GM08714 (cell line): ENCODE data around the gene LPCAT2.

Experiments
- H3K4me3 ChIP-seq: fragments of 200-500 bp; sonication (Bioruptor generic); 2 replicates; pipeline ENCODE4 v1.5.1; 2014; ENCODE audit warnings: mild to moderate bottlenecking, low read length, inconsistent platforms
- ZNF274 ChIP-seq: IDR thresholded peaks from 2 replicates; pipeline ENCODE4 v1.6.1; 2012; ENCODE audit warnings: mild to moderate bottlenecking, low read depth, low read length

Gene LPCAT2, protein sequence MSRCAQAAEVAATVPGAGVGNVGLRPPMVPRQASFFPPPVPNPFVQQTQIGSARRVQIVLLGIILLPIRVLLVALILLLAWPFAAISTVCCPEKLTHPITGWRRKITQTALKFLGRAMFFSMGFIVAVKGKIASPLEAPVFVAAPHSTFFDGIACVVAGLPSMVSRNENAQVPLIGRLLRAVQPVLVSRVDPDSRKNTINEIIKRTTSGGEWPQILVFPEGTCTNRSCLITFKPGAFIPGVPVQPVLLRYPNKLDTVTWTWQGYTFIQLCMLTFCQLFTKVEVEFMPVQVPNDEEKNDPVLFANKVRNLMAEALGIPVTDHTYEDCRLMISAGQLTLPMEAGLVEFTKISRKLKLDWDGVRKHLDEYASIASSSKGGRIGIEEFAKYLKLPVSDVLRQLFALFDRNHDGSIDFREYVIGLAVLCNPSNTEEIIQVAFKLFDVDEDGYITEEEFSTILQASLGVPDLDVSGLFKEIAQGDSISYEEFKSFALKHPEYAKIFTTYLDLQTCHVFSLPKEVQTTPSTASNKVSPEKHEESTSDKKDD

GRCh38 chr16:55508941-55509931 is at the start of gene LPCAT2:
Gene LPCAT2 (plus strand): TSS chr16:55509072. CDS start chr16:55509182, 110 bp downstream.
- no peak for TF ChIP-seq ZNF274
- 0 out of 2 replicates have a peak within 1 kb of the TSS, but pooled peaks have one; percentile 10 for H3K4me3 ChIP-seq

DNA sequence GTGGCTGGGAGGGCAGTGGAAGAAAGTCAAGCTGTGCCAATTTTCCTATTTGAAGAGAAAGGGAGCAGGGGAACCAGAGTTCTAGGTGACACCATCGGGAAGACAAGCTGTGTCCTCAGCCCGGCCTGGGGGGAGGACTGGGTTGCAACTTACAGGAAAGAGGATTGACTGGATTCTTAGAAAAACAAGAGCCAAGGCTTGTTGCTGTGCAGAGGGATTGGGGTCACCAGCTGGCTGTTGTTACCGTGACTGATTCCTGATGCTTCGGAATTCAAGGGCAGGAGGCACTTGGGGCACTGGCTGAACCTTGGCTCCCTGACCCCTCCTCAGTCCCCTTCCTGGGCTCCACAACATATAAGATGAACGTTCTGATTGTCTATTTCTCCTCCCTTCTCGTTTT is 46.6 kb upstream of the LPCAT2 start:
- no peak overlapping the region for H3K4me3 ChIP-seq
- no peak for TF ChIP-seq ZNF274

DNA sequence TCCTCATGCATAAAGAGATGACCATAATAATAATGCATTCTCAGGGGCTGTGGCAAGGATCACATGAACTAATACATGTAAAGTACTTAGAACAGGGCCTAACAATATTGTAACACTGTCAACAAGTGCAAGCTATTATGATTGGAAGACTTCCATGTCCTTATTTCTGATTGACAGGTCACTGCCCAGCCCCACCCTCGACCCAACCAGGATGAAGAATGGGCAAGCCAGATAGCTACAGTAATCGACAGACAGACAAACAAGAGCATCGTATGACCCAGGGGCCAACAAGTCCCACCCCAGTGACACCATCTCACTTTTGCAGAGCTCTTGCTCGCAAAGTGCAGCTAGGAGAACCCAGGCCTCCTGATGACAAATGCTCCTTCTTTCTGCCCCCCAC is 44.5 kb upstream of the LPCAT2 start:
- no peak for TF ChIP-seq ZNF274
- no peak overlapping the region for H3K4me3 ChIP-seq

- no peak overlapping the region for H3K4me3 ChIP-seq
- no peak for TF ChIP-seq ZNF274
Measured at GRCh38 chr16:55465077-55465896, 43.6 kb upstream of the LPCAT2 start.

- TF ChIP-seq ZNF274, result no peak
- H3K4me3 ChIP-seq, result no peak overlapping the region
Measured at GRCh38 chr16:55466209-55466608, 42.7 kb upstream of the LPCAT2 start.

DNA sequence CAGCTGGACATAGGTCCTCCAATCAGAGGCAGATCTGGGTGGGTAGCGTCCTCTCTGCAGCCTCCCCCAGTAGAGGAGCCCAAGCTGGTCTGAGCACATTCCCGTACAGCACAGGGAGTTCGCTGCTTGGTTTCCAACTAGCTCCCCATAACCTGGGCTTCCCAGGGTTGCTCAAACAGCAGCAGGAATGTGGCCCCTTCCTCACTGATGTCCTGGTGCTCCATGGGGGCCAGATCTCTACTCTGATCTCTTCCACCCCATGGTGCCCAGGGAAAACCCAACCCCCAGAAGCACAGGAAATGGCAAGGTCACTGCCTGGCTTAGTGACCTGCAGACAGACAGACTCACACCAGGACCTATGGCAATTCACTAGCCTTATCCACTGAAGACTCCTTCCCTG is 41.0 kb upstream of the LPCAT2 start:
- TF ChIP-seq ZNF274, result no peak
- no peak overlapping the region for H3K4me3 ChIP-seq

GRCh38 chr16:55468352-55468990 is 40.4 kb upstream of the LPCAT2 start:
- no peak overlapping the region for H3K4me3 ChIP-seq
- no peak for TF ChIP-seq ZNF274

- no peak for TF ChIP-seq ZNF274
- H3K4me3 ChIP-seq, result no peak overlapping the region
Measured at GRCh38 chr16:55469821-55470532, 38.9 kb upstream of the LPCAT2 start.

DNA sequence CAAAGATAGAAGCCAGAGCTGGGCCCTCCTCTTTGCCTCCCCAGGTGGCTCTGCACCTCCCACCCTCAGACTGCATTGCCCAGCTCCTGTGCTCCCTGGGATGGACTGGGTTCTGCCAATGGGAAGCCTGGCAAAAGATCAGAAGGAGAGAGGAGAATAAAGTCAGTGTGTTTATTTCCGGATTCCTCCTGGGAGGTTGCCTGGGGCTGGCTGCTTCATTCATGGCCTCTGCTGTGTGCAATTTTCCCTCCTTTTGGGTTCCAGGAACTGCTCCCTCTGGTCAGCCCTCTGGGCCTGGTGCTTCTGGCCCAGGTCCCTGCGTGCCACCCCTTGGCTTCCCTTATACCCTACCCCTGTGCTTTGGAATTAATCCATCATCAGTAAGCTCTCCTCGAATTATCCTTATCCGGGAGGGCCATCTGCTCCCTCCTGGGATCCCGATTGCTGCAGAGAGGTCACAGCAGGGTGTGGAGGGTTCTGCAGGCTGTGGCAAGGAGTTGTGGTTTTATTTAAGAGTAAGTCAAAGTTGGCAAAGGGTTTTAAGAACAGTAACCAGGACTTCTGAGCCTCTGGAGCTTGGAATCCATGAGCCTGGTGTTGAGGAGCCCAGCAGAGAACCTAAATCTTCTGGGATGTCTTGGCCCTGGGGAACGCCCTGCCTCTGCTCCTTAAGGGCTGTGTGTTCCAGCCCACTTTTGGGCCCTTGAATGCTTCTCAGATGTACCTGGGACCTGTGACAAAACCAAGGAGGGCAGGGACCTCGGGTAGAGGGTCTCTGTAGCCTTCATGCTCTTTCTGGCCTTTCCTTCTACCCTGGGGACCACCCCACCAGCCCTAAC is 38.1 kb upstream of the LPCAT2 start:
- no peak overlapping the region for H3K4me3 ChIP-seq
- TF ChIP-seq ZNF274, result no peak

DNA sequence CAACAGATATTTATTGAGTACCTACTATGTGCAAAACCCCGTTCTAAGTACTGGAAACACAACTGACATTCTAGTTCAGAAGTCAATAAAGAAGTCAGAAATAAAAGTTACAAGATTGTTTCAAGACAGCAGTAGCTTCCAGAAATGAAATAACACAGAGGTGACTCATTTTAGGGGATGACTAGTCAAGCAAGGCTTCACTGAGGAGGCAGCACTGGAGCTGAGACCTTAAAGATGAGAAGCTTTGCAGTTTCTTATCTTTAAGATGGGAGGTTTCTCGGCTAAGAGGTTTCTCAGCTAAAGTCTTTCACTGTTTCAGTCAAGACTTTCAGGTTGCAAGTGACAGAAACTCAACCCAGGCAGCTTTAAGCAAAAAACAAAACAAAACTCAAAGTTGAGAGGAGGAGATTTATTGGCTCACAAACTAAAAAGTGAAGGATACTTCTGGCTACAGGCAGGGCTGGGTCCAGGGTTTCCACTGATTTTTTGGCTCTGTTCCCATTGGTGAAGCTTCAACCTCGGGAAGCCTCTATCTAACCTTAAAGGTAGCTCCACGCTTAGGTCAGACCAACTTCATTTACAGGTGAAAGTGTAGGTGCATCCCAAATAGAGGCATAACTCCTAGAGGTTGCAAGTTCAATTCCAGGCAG is 37.3 kb upstream of the LPCAT2 start:
- no peak for TF ChIP-seq ZNF274
- H3K4me3 ChIP-seq, result no peak overlapping the region

DNA sequence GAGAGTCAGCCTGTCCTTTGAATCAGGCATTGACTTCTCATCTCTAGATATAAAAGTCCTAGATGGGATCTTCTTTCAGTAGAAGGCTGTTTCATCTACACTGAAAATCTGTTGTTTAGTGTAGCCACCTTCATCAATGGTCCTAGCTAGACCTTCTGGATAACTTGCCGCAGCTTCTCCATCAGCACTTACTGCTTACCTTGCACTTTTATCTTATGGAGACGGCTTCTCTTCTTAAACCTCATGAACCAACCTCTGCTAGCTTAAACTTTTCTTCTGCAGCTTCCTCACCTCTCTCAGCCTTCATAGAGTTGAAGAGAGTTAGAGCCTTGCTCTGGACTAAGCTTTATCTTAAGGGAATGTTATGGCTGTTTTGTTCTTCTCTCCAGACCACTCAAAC is 35.3 kb upstream of the LPCAT2 start:
- no peak overlapping the region for H3K4me3 ChIP-seq
- no peak for TF ChIP-seq ZNF274
